CD4-positive, alpha-beta T cell (primary cell): ENCODE results near the gene PAFAH2. TPM values are rescaled to one million over a fixed set of nuclear protein-coding genes. Genes with fewer than 3 reads are reported as not detected.

Experiments used
- ATAC-seq: fragments of 200-7000 bp; cut with Tn5 transposase; one replicate; pipeline ENCODE4 v1.10.0; 2022; ENCODE audit warnings: mild to moderate bottlenecking; ENCODE audit not compliant: poor library complexity
- CTCF ChIA-PET: fragments of 350-600 bp; sonication (Branson Sonifier 250); formaldehyde crosslinking; loops from one replicate; lab custom pipeline; 2021; ENCODE audit warnings: antibody characterized with exemption, inconsistent platforms; lab: Charles Lee
- POLR2A ChIA-PET: fragments of 350-600 bp; sonication (Branson Sonifier 250); formaldehyde crosslinking; loops from one replicate; lab custom pipeline; 2021; ENCODE audit warnings: antibody characterized with exemption, inconsistent platforms; lab: Charles Lee
- DNase-seq, 14 experiments: peaks; one replicate each; pipeline ENCODE4 v3.0.0-alpha.2; 2013 to 2020; ENCODE audit warnings: mixed read lengths in 2 of 14
- H3K27ac ChIP-seq, 2 donors: one replicate each; pipeline versions ENCODE4 v1.5.1 to v1.7.0; 2013; ENCODE audit warnings: low read length in 2 of 2, low read depth in 1 of 2, mild to moderate bottlenecking in 1 of 2
- H3K27me3 ChIP-seq, 2 experiments: 1 replicate in 1 of 2; 2 replicates in 1 of 2; pipeline versions ENCODE4 v1.6.1 to v1.7.0; 2013; ENCODE audit warnings: low read length in 2 of 2, control low read depth in 1 of 2, mild to moderate bottlenecking in 1 of 2, moderate library complexity in 1 of 2; ENCODE audit not compliant: insufficient read depth in 2 of 2, control insufficient read depth in 1 of 2
- H3K36me3 ChIP-seq: one replicate; pipeline ENCODE4 v1.6.1; 2013; ENCODE audit warnings: low read length, control low read depth; ENCODE audit not compliant: insufficient read depth
- H3K4me1 ChIP-seq: one replicate; pipeline ENCODE4 v1.6.1; 2013; ENCODE audit warnings: low read length, control low read depth; ENCODE audit not compliant: insufficient read depth
- H3K4me3 ChIP-seq: one replicate; pipeline ENCODE4 v1.5.1; 2013; ENCODE audit warnings: mild to moderate bottlenecking, low read length, moderate library complexity
- H3K9me3 ChIP-seq, 2 experiments: 1 replicate in 1 of 2; 2 replicates in 1 of 2; pipeline versions ENCODE4 v1.6.1 to v1.7.0; 2013; ENCODE audit warnings: low read length in 2 of 2, mild to moderate bottlenecking in 2 of 2, control low read depth in 1 of 2, moderate library complexity in 1 of 2; ENCODE audit not compliant: control insufficient read depth in 1 of 2, insufficient read depth in 1 of 2
- H3K27ac Mint-ChIP-seq: one replicate; pipeline ENCODE4 v1.8.0; 2020; ENCODE audit warnings: mixed read lengths
- H3K27me3 Mint-ChIP-seq: one replicate; pipeline ENCODE4 v1.8.0; 2021; ENCODE audit warnings: mixed read lengths
- H3K36me3 Mint-ChIP-seq: one replicate; pipeline ENCODE4 v1.8.0; 2021; ENCODE audit warnings: low read depth, mixed read lengths
- H3K4me1 Mint-ChIP-seq: one replicate; pipeline ENCODE4 v1.8.0; 2021; ENCODE audit warnings: low read depth, mixed read lengths
- H3K4me3 Mint-ChIP-seq: one replicate; pipeline ENCODE4 v1.8.0; 2020; ENCODE audit warnings: mild to moderate bottlenecking, mixed read lengths
- H3K9me3 Mint-ChIP-seq: one replicate; pipeline ENCODE4 v1.8.0; 2020; ENCODE audit warnings: mixed read lengths
- CTCF ChIP-seq: fragments of 200-600 bp; IDR thresholded peaks from one replicate; pipeline ENCODE4 v1.8.0; 2022; ENCODE audit warnings: antibody characterized with exemption, mild to moderate bottlenecking
- intact Hi-C, 2 experiments: fragments of 100-400 bp; cut with DNase I in 1 of 2; cut with micrococcal nuclease in 1 of 2; formaldehyde crosslinking; loops; one replicate each; pipeline versions ENCODE4 v1.15.1 to v1.9.0; 2023 to 2025; cut with DNase I, micrococcal nuclease
- total RNA-seq, 174 experiments: library from RNA in 2 of 174; stranded (reverse) in 2 of 174; gene quantifications; one replicate each; pipeline ENCODE4 v1.2.3 and lab custom pipeline; 2021 to 2026

PAFAH2 gene
- total RNA-seq, 2 experiments from 2014 or later = 7.9 to 8.1 TPM

- TF ChIP-seq CTCF = no peak
Measured at GRCh38 chr1:26015358-26015757, 17.5 kb upstream of the PAFAH2 start.

GRCh38 chr1:26014179-26014578, 16.3 kb upstream of the PAFAH2 start:
- H3K27ac ChIP-seq = no peak overlapping the region
- no peak overlapping the region for H3K4me3 ChIP-seq
- Mint-ChIP-seq H3K4me3 (no peak overlapping the region), H3K9me3 (no peaks in the 10 kb centered on the region), H3K36me3 (no peaks in the 10 kb centered on the region), H3K27ac (no peak overlapping the region), H3K27me3 (no peaks in the 10 kb centered on the region), H3K4me1 (peaks cover 11% of the 10 kb centered on the region)
- no peak for DNase-seq
- ChIA-PET CTCF (no interaction called here), POLR2A (no interaction called here)
- TF ChIP-seq CTCF = no peak
- H3K27me3 ChIP-seq = no peaks in the 10 kb centered on the region
- no peaks in the 10 kb centered on the region for H3K4me1 ChIP-seq
- no peak for ATAC-seq
- no peaks in the 10 kb centered on the region for H3K9me3 ChIP-seq
- H3K36me3 ChIP-seq = no peaks in the 10 kb centered on the region
- intact Hi-C loops = no loop called here

More at GRCh38 chr1:26015358-26015757, 17.5 kb upstream of the PAFAH2 start:
- no peaks in the 10 kb centered on the region for H3K36me3 Mint-ChIP-seq
- no peaks in the 10 kb centered on the region for H3K9me3 Mint-ChIP-seq
- peaks cover 15% of the 10 kb centered on the region for H3K4me1 Mint-ChIP-seq
- Histone ChIP-seq H3K4me3 (no peak overlapping the region), H3K4me1 (no peaks in the 10 kb centered on the region), H3K36me3 (no peaks in the 10 kb centered on the region), H3K27me3 (no peaks in the 10 kb centered on the region), H3K27ac (no peak overlapping the region), H3K9me3 (no peaks in the 10 kb centered on the region)
- ATAC-seq = no peak
- ChIA-PET POLR2A (no interaction called here), CTCF (no interaction called here)
- peak in 2 of 14 experiments; percentile 48 to 54 for DNase-seq
- H3K27me3 Mint-ChIP-seq = no peaks in the 10 kb centered on the region
- H3K4me3 Mint-ChIP-seq = no peak overlapping the region
- no peak overlapping the region for H3K27ac Mint-ChIP-seq
- intact Hi-C loops = no loop called here

- H3K4me1 Mint-ChIP-seq = peaks cover 11% of the 10 kb centered on the region
- Histone ChIP-seq H3K36me3 (no peaks in the 10 kb centered on the region), H3K9me3 (no peaks in the 10 kb centered on the region), H3K27me3 (no peaks in the 10 kb centered on the region), H3K4me1 (no peaks in the 10 kb centered on the region), H3K27ac (no peak overlapping the region), H3K4me3 (no peak overlapping the region)
- ATAC-seq (no peak), DNase-seq (no peak)
- H3K27ac Mint-ChIP-seq = no peak overlapping the region
- CTCF ChIA-PET = no interaction called here
- H3K9me3 Mint-ChIP-seq = no peaks in the 10 kb centered on the region
- no peak for TF ChIP-seq CTCF
- intact Hi-C loops = no loop called here
- POLR2A ChIA-PET = no interaction called here
- H3K4me3 Mint-ChIP-seq = no peak overlapping the region
- H3K36me3 Mint-ChIP-seq = no peaks in the 10 kb centered on the region
- no peaks in the 10 kb centered on the region for H3K27me3 Mint-ChIP-seq
Measured at GRCh38 chr1:26012864-26013263, 15.0 kb upstream of the PAFAH2 start.
